AG09319 (cell line): ENCODE measurements around the gene PTRH1.
A peak's percentile ranks its signal among the peaks of the same experiment; 100 is the strongest.

Experiments
- DNase-seq: peaks from one replicate; pipeline ENCODE4 v3.0.0-alpha.2; 2010; ENCODE audit warnings: low read depth; ENCODE audit errors: extremely low read depth
- CTCF ChIP-seq: IDR thresholded peaks from 2 replicates; pipeline ENCODE4 v1.5.1; 2011; ENCODE audit warnings: low read depth, mild to moderate bottlenecking, inconsistent platforms, low read length, moderate library complexity

Gene PTRH1

GRCh38 chr9:127700140-127700539 lies 15.3 kb downstream of the PTRH1 start:
- DNase-seq, result no peak
- TF ChIP-seq CTCF, result no peak

GRCh38 chr9:127698985-127699670 lies 16.3 kb downstream of the PTRH1 start:
- no peak; the same call in 1 of the 2 replicates for TF ChIP-seq CTCF
- peak; percentile 96 for DNase-seq

- DNase-seq, result no peak
- TF ChIP-seq CTCF, result no peak
Measured at GRCh38 chr9:127698386-127698785, 17.1 kb downstream of the PTRH1 start.

- DNase-seq, result no peak
- TF ChIP-seq CTCF, result no peak
Measured at GRCh38 chr9:127697575-127697974, 17.9 kb downstream of the PTRH1 start.

GRCh38 chr9:127694890-127695720 lies 20.4 kb downstream of the PTRH1 start:
- peak; percentile 63 for DNase-seq
- no peak for TF ChIP-seq CTCF

- DNase-seq, result no peak
- no peak for TF ChIP-seq CTCF
Measured at GRCh38 chr9:127693697-127694096, 21.8 kb downstream of the PTRH1 start.

- DNase-seq, result no peak
- no peak for TF ChIP-seq CTCF
Measured at GRCh38 chr9:127693143-127693542, 22.3 kb downstream of the PTRH1 start.
